WTC11 (cell line): ENCODE measurements around the gene INTU.
"Not testable (repeated sequence)": the region's sequence is repeated elsewhere in the genome, so short reads cannot be mapped to it uniquely, and the experiment has no call there.

Experiments
- ATF3 ChIP-seq: sonication (generic); formaldehyde crosslinking; conservative IDR thresholded peaks from 2 replicates; pipeline ENCODE4 v1.8.1; 2022; ENCODE audit warnings: mild to moderate bottlenecking, missing genetic modification reagents
- CREM ChIP-seq: sonication (generic); formaldehyde crosslinking; IDR thresholded peaks from 2 replicates; pipeline ENCODE4 v1.8.1; 2022; ENCODE audit warnings: mild to moderate bottlenecking, missing genetic modification reagents, moderate library complexity
- CTCF ChIP-seq: fragments of 200-600 bp; IDR thresholded peaks from 2 replicates; pipeline ENCODE4 v1.8.0; 2022; ENCODE audit warnings: antibody characterized with exemption
- EMX1 ChIP-seq: fragments of 250-450 bp; sonication (Bioruptor Pico); IDR thresholded peaks from 2 replicates; pipeline ENCODE4 v1.8.0; 2021; ENCODE audit warnings: mild to moderate bottlenecking
- ERG ChIP-seq: fragments of 250-450 bp; sonication (Bioruptor Pico); IDR thresholded peaks from 2 replicates; pipeline ENCODE4 v1.8.0; 2021; ENCODE audit warnings: mild to moderate bottlenecking
- MAX ChIP-seq: sonication (generic); formaldehyde crosslinking; IDR thresholded peaks from 2 replicates; pipeline ENCODE4 v1.8.0; 2022; ENCODE audit warnings: mild to moderate bottlenecking, missing genetic modification reagents
- PREB ChIP-seq: sonication (generic); formaldehyde crosslinking; IDR thresholded peaks from 2 replicates; pipeline ENCODE4 v1.8.1; 2022; ENCODE audit warnings: mild to moderate bottlenecking, missing genetic modification reagents, moderate library complexity, borderline replicate concordance
- SMAD4 ChIP-seq: sonication (generic); formaldehyde crosslinking; IDR thresholded peaks from 2 replicates; pipeline ENCODE4 v1.8.0; 2022; ENCODE audit warnings: mild to moderate bottlenecking, missing genetic modification reagents
- TEAD4 ChIP-seq: sonication (generic); formaldehyde crosslinking; IDR thresholded peaks from 2 replicates; pipeline ENCODE4 v1.8.0; 2022; ENCODE audit warnings: mild to moderate bottlenecking, missing genetic modification reagents
- USF1 ChIP-seq: sonication (generic); formaldehyde crosslinking; IDR thresholded peaks from 2 replicates; pipeline ENCODE4 v1.8.0; 2022; ENCODE audit warnings: mild to moderate bottlenecking, missing genetic modification reagents
- ZNF416 ChIP-seq: fragments of 250-450 bp; sonication (Bioruptor Pico); IDR thresholded peaks from 2 replicates; pipeline ENCODE4 v1.9.0; 2021; ENCODE audit warnings: mild to moderate bottlenecking, inconsistent platforms

- TF ChIP-seq CTCF; SMAD4 (CRISPR knock-in tag); PREB (CRISPR knock-in tag); ATF3 (CRISPR knock-in tag); CREM (CRISPR knock-in tag); USF1; ERG (CRISPR knock-in tag); ZNF416 (CRISPR knock-in tag); TEAD4 (CRISPR knock-in tag); MAX; EMX1 (CRISPR knock-in tag): not testable (repeated sequence)
These were observed 46.3 kb upstream of the INTU start for GRCh38 chr4:127586496-127586895.
